CD4-positive, alpha-beta T cell treated with Interleukin-15 for 1 hour (primary cell): Measurements from ENCODE around the gene SGMS1.
A peak's percentile ranks its signal among the peaks of the same experiment; 100 is the strongest.

Experiments
- DNase-seq: peaks from one replicate; pipeline ENCODE4 v3.0.0-alpha.2; 2020

Gene SGMS1

GRCh38 chr10:50415292-50415691 lies 208.5 kb downstream of the SGMS1 start:
- no peak for DNase-seq

GRCh38 chr10:50410066-50410811 lies 213.5 kb downstream of the SGMS1 start:
- no peak for DNase-seq

GRCh38 chr10:50407076-50407801 lies 216.5 kb downstream of the SGMS1 start:
- DNase-seq, result no peak

DNA sequence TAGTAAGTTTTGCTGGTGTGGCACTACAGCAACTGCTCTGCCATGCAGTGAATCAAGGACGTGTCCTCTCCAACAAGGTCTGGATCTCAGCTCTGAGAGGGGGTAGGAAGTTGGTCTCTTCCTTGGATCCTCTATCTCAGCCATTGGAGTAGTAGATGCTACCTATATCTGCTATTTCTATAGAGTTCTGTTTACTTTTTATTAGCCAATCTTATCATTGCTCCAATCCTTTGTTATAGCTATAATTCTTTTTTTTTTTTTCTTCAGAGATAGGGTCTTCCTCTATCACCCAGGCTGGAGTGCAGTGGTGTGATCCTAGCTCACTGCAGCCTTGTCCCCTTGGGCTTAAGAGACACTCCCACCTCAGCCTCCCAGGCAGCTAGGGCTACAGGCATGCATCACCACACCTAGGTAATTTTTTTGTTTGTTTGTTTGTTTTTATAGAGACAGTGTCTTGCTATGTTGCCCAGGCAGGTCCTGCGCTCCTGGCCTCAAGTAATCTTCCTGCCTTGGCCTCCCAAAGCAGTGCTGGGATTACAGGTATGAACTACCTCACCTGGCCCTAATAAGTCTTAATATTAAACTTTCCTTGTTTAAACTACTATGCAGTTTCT lies 217.2 kb downstream of the SGMS1 start:
- DNase-seq, result no peak

- no peak for DNase-seq
Measured at GRCh38 chr10:50405723-50406122, 218.0 kb downstream of the SGMS1 start.

- no peak for DNase-seq
Measured at GRCh38 chr10:50404021-50404773, 219.6 kb downstream of the SGMS1 start.

GRCh38 chr10:50403074-50403473 lies 220.7 kb downstream of the SGMS1 start:
- DNase-seq, result no peak

DNA sequence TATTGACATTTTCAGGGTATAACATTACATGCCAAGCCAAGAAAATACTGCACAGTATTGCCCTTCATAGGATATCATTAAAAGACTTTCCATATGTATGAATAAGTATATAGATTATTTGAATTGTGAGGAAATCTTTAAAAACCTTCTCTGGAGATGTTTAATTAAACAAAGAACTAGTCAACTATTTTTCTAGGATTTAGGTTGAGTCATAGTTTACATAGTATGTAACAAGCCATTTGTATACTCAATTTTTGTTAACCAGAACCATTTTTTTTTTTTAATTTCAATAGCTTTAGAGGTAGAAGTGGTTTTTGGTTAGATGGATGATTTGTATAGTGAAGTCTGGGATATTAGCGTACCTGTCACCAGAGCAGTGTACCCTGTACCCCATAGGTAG lies 221.3 kb downstream of the SGMS1 start:
- DNase-seq, result no peak

DNA sequence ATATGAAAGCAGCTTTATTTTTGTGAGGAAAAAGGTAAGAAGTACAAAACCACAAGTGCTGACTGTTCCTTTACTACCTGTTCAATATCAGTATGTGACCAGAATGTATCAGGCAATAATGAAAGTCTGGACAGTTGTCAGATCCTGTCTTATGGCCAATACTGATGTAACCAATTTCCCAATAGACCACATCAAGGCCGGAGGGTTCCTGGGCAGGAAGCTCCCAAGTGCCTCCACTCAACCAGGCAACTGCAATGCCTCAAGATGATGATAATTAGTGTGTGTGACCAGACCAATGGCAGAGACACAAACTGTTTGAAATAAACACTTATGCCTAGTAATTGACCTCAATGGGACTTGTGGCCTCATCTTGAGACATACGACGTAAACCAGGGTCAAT lies 223.1 kb downstream of the SGMS1 start:
- DNase-seq, result no peak

GRCh38 chr10:50398823-50399222 lies 224.9 kb downstream of the SGMS1 start:
- DNase-seq, result no peak

- no peak for DNase-seq
Measured at GRCh38 chr10:50398381-50398780, 225.4 kb downstream of the SGMS1 start.

GRCh38 chr10:50397312-50398140 lies 226.2 kb downstream of the SGMS1 start:
- DNase-seq, result no peak

GRCh38 chr10:50396491-50397311 lies 227.1 kb downstream of the SGMS1 start:
- DNase-seq, result no peak

DNA sequence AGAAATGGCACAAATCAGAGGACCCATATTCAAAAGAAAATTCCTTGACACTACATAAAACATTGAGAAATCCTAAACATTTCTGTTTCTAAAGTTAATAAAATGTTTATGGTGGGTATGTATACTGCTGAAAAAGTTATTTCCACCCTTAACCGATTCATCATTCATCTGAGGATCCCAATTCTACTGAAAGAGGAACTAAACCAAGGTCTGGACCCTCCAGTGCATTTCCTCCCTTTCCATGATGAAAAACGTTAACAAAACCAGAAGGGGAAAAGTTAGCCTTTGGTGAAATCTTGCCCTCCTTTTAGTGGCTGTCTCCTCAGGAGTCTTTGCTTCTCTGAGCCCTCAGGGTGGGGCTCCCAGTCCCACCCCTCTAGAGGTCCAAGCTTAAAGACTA lies 227.9 kb downstream of the SGMS1 start:
- no peak for DNase-seq

DNA sequence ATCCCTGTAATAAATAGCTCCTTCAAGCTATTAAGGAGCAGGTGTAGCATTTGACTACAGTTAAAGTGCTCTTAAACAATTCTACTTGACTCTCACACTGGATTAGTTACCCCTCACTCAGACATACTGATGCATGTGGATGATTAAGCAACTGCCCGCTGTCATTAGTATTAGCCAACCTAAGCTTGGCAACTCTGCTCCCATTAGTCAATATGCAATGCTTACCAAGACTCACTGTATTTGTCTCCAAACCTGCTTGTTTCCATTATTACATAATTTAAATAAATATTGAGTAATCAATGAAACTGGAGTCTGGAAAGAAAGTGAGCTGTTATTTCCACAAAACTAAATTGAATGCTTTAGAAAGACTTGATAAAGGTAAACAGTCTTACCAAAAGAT lies 228.5 kb downstream of the SGMS1 start:
- peak; percentile 41 for DNase-seq

- DNase-seq, result no peak
Measured at GRCh38 chr10:50394832-50395231, 228.9 kb downstream of the SGMS1 start.

GRCh38 chr10:50393784-50394467 lies 229.8 kb downstream of the SGMS1 start:
- DNase-seq, result no peak

DNA sequence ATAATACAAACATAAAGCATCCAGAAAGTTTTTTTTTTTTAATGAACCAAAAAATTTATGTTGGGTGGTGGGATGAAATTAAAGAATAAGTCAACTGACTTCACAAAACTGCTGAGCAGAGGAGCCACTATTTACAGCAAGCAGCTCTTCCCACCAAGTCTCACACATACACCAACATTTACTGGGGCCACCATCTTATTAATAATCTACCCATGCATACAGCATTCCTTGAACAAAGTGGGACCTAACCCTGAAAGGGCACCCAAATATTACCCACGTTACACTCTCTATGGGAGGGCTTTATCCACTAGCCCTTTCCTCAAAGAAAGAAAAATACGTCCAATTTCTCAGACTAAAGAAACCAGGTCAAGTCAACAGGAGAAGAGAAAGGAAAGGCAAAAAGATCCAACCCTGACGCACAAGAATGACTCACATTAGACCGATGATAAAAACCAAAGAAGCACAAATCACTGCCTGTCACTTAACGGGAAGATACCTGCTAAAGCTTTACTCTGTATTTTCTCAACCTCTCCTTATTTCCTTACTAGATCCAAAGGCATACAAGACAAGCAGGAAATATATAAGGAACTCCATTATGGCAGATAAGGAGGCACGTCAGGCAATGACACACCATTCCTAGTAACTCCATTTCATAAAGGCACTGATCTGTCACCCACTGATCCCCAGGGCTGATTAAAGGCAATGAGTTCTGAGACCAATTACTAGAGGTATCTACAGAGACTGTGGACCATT lies 230.6 kb downstream of the SGMS1 start:
- DNase-seq, result no peak

DNA sequence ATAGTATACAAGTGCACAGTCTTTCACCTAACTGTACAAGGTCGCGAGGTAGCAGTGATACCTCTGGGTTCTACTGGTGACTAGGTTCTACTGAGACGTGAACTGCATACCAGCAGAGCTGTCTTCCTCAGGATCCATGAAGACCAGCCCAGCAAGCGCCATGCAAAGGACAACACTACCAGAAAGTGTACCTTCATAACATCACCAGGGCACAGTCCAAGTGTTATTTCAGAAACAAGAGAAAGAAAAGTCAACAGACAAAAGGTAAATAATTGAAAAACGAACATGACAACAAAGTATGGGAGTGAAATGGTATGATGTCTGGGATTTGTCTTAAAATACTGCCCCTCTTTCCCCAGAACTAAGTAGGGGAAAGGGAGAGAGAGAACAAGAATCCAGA lies 231.3 kb downstream of the SGMS1 start:
- no peak for DNase-seq

DNA sequence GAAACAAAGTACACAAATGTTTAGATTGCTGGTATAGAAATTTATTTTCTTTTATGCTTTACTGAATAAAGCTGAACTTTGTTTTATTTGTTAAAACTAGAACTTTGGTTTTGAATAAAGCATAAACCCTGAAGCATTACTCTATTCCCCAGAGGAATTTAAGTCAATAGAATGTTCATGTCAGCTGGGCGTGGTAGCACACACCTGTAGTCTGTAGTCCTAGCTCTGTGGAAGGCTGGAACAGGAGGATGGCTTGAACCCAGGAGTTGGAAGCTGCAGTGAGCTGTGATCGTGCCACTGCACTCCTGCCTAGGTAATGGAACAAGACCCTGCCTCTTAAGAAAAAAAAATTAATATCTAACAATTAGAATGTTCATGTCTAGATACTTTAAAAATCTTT lies 233.5 kb downstream of the SGMS1 start:
- DNase-seq, result no peak
